WI38 (cell line): ENCODE data around the gene ZNF581.

Experiments used
- H3K4me3 ChIP-seq: 2 replicates; pipeline ENCODE4 v1.5.1; 2011; ENCODE audit warnings: low read depth, mild to moderate bottlenecking, control low read depth, low read length
- TF ChIP-seq, protein P1 (sequence below): IDR thresholded peaks from 2 replicates; pipeline ENCODE4 v1.5.1; 2012; ENCODE audit warnings: low read depth, mild to moderate bottlenecking, control low read depth, low read length

Gene ZNF581

GRCh38 chr19:55686311-55687050, 43.0 kb downstream of the ZNF581 start:
- H3K4me3 ChIP-seq: no peak overlapping the region
- TF ChIP-seq, protein P1, sequence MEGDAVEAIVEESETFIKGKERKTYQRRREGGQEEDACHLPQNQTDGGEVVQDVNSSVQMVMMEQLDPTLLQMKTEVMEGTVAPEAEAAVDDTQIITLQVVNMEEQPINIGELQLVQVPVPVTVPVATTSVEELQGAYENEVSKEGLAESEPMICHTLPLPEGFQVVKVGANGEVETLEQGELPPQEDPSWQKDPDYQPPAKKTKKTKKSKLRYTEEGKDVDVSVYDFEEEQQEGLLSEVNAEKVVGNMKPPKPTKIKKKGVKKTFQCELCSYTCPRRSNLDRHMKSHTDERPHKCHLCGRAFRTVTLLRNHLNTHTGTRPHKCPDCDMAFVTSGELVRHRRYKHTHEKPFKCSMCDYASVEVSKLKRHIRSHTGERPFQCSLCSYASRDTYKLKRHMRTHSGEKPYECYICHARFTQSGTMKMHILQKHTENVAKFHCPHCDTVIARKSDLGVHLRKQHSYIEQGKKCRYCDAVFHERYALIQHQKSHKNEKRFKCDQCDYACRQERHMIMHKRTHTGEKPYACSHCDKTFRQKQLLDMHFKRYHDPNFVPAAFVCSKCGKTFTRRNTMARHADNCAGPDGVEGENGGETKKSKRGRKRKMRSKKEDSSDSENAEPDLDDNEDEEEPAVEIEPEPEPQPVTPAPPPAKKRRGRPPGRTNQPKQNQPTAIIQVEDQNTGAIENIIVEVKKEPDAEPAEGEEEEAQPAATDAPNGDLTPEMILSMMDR: no peak

GRCh38 chr19:55687281-55688201, 44.1 kb downstream of the ZNF581 start:
- no peak overlapping the region for H3K4me3 ChIP-seq
- TF ChIP-seq, protein P1: no peak

DNA sequence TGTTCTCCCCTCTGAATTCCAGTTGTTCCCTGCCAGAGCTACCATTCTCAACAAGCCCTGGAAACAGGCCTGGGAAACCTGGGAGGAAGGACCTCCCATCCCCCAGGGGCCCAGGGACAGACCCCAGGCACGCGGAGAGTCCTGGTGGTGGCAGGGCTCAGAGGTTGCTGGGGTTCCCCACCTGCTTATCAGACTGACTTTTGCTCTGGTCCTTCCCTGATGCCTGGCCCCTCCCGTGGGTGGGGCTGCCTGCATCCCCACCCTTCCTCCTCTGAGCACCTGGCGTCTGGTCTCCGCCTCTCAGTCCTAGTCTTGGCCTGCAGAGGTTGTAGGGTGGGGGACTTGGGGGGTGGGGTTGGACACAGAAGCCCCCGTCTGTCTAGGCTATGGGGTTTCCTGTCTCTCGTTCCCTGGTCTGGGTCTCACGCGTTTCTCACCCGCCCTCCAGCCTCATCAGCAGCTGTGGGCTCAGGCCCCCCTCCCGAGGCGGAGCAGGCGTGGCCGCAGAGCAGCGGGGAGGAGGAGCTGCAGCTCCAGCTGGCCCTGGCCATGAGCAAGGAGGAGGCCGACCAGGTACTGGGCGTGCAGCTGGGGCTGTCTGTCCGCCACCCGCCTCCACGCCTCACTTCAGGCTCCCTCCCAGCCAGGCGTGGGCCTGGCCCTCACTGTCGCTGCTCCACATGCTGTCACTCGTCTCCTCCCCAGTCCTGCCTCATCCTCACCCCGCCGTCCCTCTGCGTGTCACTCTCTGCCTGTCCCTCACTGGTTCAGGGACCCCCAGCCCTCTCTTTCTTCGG, 45.2 kb downstream of the ZNF581 start:
- TF ChIP-seq, protein P1: no peak
- H3K4me3 ChIP-seq: no peak overlapping the region

DNA sequence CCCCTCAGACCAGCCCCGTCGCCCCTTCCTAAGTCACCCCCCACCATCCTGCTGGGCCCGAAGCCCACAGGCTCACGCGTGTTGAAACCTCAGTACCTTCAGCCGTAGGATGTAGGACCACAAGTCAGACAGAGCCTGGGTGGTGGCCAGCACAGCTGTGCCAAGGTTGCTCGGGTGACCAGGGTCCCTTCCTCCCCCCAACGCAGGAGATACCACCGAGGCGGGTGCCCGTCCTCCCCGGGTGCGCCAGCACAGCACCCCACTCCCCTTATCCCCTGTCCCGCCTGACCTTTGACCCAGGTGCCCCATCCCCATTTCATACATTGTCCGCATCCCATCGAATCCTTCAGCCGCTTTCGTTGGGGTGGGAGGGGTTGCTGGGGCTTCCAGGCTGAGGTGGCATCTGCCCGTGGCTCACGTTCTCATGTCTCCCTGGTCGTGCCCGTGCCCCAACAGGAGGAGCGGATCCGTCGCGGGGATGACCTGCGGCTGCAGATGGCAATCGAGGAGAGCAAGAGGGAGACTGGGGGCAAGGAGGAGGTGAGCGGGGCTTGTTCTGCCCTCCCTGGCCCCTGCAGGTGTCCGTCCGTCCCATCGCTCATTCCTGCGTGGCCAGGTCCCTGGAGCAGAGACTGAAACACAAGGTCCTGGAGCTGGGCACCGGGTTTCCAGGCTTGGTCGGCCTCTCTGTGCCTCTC, 46.1 kb downstream of the ZNF581 start:
- TF ChIP-seq, protein P1: no peak
- H3K4me3 ChIP-seq: no peak overlapping the region

DNA sequence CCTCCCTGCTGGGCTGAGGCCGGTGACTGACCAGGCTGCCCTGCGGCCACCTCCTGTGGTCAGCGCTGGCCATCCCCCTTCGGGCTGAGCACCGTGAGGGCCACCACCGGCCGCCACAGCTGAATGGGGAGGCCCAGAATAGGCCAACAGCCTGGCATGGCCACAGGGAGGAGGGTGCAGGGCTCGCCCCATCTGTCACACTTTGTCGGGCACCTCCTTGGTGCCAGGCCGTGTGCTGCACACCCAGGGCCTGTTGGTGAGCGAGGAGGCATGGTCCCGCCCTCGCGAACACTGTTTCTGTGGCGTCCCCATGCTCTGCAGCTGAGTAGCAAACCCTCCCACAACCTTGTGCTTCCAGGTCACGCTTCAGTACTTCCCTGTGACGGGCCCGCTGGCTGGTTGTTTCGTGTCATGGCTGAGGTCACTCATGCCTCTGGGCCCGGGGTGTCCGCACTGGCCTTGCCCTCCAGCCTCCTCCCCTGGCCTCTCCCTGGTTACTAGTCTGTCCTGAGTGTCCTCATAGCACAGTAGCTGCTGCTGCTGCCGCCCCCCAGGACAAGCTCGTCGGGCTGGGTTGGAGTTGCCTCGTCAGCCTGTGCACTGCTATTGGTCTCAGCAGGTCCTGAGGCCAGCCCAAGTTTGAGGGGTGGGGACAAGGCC, 46.8 kb downstream of the ZNF581 start:
- H3K4me3 ChIP-seq: no peak overlapping the region
- TF ChIP-seq, protein P1: no peak

GRCh38 chr19:55690769-55691545, 47.5 kb downstream of the ZNF581 start:
- TF ChIP-seq, protein P1: no peak
- no peak overlapping the region for H3K4me3 ChIP-seq
